NCI-H1436 (cell line): ENCODE data around the gene FGFR3.

Experiments used
- DNase-seq: peaks from one replicate; lab custom pipeline; 2025; lab: John Stamatoyannopoulos, UW

Gene FGFR3

DNA sequence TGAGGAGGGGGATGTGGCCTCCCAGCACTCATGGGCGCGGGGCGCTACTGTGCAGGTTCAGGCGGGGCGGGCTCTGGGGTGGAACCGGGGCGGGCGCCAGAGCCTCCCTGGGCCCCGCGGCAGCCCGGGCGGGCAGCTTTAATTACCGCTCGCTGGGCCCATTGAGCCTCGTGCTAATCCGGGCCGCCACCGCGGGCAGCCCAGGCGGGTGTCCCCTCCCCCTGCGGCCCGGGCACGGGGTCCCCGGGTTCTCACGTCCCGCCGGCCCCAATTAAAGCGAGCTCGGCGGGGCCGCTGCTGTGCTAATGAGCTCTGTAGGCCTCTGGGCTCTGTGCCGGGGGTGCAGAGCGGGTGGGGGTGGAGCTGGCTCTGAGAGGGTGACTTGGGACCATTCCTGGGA lies 22.8 kb upstream of the FGFR3 start:
- DNase-seq, result no peak

GRCh38 chr4:1770791-1771231 lies 22.3 kb upstream of the FGFR3 start:
- DNase-seq, result no peak

DNA sequence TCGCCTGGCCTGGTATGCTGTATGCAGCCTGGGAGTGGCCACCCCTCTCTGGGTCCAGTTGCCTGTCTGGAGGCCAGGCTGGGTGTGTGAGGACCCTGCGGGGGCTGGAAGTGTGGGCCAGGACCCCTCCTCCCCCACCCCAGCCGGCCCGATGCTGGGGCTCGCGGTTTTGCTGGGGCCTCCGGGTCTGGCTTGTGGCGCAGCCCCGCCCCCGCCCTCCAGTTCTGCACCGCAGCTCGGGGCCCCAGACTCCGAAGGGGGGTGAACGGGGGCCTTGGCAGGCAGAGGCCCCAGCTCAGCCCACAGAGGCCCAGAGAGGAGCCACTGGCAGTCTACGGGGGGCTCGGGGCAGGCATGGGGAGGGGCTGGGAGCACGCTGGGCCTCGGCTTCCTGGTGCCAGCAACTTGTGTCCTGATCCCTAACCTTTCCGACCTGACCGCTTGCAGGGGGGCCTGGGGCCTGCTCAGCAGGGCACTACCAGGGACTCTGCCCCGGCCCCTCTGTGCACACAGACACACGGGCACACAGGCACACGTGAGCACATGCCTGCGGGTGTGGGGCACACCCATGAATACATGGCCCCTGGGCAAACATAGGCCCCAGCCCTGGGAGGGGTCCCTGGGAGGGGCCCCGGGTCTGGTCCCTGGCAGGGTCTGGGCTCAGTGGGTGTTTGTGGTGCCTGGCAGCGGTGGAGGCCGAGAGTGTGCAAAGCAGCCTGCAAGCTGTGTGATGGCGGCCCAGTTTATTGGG lies 21.4 kb upstream of the FGFR3 start:
- no peak for DNase-seq

DNA sequence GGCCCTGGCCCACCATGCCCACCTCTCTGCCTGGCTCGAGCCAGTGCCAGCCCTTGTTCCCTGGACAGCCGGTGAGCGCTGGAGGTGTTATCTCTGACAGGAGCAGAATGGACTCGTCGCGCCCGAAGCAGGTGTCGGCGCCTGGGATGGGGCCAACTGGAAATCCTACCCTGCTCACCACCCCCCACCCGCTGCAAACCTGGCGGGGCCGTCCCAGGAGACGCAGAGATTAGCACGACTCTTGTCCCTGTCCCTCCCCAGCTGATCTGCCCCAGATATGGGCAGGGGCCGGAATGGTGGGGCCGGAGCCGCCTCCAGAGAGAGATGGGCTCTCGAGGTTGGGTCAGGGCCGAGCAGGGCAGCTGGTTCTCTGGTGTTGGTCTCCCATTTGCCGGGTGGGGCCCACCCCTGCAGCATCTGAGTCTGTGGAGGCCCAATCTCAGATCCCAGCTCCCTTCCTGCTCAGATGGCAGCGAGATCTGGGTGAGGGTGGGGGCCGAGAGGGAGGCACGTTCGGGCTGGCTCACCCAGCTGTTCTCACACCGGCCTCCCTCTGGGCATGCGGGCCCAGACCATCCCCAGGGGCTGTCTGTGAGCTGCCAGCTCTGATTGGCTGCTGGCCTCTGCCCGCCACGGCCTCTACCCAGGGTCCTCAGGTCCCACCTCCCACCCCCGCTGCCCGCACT lies 20.1 kb upstream of the FGFR3 start:
- DNase-seq, result peak; percentile 45

GRCh38 chr4:1773754-1774153 lies 19.3 kb upstream of the FGFR3 start:
- no peak for DNase-seq

DNA sequence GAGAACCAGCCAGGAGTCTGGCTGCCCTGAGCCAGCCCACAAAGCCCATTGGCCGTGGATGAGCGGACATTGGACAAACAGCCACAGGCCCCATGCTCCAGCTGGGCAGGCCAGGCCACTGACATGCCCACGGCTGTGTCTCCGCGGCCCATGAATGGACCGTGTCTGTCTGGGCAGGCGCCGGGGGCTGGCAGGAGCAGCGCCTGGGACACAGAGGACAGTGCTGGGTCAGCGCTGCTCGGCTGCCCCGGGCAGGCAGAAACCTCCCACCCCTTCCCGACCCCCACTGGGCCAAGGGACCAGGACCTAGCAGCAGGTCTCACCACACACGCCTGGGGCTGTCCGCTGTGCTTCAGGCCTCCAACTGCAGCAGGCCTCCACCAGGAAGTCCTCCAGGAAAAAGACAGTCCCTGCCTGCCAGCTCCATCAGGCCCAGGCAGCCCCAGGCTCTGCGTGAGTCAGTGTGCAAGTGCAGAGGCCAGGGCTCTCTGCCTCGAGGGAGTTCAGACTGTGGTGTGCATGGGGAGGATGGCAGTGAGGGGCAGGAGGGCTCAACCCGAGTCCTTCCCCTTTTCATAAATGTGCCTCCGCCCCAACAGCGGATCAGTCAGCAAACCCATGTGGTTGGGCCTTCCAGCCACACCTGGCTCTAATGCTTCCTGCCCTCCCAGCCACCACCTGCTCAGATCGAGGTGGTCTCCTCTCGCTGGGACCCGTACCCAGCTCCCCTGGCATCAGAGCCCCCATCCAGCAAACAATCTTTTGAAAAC lies 17.2 kb upstream of the FGFR3 start:
- no peak for DNase-seq

DNA sequence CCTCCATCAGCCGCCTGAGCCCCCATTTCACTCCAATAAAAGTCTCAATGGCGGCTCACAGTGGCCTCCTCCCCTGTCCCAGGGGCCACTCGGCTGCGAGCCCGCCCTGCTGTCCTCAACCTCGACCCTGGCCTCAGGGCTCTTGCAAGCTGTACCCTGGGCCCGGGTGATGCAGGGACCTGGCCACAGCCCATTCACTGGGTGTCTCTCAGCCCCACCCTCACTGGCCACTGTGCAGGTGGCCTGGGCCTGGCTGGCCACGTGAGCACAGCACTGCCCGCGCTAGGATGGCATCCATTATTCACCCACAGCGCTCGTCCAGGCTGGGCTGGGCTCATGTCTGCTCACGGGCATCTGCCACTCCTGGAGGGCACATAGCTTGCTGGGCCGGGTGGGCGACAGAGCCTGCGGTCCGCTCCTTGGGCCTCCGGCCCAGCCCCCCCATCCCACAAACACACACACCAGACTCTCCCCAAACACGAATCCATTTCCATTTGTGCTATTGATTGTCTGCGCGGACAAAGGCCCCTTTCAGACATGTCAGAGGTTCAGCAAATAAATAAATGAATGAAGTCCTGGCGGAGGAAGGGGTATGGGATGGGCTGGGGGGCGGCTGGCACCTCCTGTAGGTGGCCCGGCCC lies 16.5 kb upstream of the FGFR3 start:
- no peak for DNase-seq

GRCh38 chr4:1777822-1778641 lies 15.1 kb upstream of the FGFR3 start:
- no peak for DNase-seq

- DNase-seq, result no peak
Measured at GRCh38 chr4:1778642-1779392, 14.3 kb upstream of the FGFR3 start.

GRCh38 chr4:1779588-1780382 lies 13.3 kb upstream of the FGFR3 start:
- no peak for DNase-seq

- no peak for DNase-seq
Measured at GRCh38 chr4:1780435-1780834, 12.7 kb upstream of the FGFR3 start.

- DNase-seq, result no peak
Measured at GRCh38 chr4:1783015-1783414, 10.1 kb upstream of the FGFR3 start.

DNA sequence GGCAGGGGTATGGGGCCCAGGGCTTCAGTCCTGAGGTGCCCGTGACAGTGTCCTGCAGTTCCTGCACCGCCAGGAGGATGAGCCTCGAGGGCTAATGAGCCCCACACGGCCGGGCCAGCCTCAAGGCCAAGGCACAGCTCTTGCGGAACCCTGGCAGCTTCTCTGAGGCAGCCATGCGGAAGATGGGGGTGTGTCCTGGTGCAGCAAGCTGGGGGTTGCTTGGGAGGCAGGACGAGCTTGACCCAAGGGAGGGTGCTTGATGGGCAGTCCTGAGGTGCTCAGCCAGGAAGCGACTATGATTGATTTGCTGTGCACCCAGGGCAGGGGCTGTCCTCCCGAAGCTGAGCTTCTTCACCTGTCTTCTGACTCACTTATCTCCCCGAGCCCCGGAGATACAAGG lies 9.1 kb upstream of the FGFR3 start:
- no peak for DNase-seq

DNA sequence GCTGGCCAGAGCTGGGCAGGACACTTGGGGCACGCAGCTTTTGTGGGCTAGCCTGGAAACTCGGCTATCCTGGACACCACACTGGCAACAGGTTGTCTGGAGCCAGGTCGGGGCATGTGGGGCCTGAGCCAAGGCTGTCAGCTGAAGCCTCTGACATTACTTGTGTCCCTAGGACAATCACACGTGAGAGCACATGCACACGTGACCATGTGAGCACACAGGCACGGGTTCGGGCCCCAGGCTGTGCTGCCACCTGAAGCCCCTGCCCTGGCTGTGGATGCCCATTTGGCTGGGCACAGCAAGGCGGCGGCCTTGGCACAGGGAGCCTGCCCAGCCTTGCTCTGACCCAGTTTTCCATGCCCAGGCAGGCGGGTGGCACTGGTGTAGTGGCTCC lies 8.7 kb upstream of the FGFR3 start:
- no peak for DNase-seq

DNA sequence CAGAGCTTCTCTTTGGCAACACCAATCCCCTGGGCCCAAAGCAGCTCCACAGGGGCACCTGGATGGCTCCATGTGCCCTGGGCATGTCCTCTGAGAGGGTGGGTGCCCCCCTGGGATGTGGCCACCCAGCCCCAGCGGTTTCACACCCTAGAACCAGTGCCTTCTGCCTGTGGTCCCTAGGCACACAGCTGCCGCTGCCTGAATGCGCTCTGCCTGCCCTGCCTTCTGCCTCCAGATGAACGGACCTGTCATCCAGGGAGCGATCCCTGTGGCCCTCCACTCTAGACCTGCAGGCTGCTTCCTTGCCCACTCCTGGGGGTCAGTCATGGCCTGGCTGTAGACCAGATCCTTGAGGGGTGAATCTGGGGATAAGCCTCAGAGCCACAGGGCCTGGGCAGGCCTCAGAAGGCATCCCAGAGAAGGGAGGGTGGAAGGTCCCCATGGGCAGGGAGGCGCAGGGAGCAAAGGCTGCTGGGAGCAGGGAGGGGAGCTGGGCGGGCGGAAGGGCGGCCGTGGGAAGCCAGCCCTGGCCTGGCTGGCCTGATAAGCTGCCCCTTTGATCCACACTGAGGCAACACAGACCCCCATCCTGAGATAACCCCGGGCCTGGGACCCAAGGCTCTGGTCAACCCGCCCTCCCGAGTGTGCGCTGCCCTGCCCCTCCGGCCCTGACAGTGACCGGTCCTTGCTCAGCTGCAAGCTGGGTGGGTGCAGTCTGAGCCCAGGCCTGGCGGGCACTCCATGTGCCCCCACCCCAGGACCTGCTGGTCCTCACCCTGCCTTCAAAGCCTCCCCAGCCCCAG lies 8.1 kb upstream of the FGFR3 start:
- DNase-seq, result no peak

GRCh38 chr4:1785592-1785991 lies 7.5 kb upstream of the FGFR3 start:
- no peak for DNase-seq

DNA sequence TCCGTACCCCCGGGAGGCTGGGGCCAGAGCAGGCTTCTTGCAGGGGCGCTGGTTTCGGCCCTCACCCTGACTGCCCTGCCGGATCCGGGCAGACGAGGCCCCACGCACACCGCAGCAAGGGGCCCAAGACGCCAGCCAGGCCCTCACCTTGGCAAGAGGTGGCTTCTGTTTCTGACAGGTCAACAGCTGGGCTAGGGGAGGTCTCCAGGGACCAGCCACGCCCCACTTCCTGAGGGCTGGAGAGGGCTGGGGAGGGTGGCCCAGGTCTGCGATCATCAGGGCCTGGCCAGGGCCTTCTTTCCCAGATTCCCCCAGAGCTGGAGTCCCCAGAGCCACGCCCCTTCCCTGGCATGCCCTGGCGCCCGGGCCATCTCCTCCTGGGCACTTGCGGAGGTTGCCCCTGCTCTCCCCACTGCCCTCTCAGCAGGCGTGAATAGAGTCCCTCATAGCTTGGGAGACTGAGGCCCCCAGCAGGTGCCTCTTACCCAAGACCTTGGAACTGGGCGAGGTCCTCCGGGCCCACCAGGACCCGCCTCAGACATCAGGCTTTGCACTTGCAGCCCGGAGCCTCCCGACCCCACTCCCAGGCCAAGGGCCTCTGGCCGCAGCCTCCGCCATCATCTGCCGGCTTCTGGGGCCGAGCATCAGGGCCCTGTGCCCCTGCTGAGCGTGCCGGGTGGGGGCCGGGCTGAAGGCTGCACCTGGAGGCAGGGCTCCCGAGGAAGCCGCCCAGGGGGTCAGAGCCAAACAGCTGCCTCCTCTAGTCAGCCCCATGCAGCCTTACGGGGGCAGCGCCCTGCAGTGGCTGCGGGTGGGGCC lies 6.3 kb upstream of the FGFR3 start:
- no peak for DNase-seq

GRCh38 chr4:1787411-1788077 lies 5.5 kb upstream of the FGFR3 start:
- no peak for DNase-seq
